ENCODE results near the gene ZNF407.

ZNF407 gene

DNA sequence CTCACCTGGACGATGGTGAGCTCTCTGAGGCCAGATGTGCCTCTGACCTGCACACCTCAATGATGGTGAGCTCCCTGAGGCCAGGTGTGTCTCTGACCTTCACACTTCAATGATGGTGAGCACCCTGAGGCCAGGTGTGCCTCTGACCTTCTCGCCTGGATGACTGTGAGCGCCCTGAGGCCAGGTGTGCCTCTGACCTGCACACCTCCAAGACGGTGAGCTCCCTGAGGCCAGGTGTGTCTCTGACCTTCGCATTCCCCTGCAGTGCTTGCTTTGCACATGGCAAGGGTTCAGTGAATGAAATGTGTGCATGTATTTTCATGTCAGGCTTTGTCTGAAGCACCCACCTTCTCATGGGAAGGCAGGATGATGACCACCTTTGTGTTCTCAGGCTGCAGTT, 515.8 kb downstream of the ZNF407 start:
- H3F3A ChIP-seq (ENCODE audit: insufficient read depth), result no peaks in the 10 kb centered on the region
- H3K27me3 ChIP-seq (ENCODE audit: low read length), result no peaks in the 10 kb centered on the region
- TF ChIP-seq EZH2phosphoT487 (conservative IDR thresholded peaks at IDR 0.05; ENCODE audit: low read length), result no peak
- TF ChIP-seq, protein P1, sequence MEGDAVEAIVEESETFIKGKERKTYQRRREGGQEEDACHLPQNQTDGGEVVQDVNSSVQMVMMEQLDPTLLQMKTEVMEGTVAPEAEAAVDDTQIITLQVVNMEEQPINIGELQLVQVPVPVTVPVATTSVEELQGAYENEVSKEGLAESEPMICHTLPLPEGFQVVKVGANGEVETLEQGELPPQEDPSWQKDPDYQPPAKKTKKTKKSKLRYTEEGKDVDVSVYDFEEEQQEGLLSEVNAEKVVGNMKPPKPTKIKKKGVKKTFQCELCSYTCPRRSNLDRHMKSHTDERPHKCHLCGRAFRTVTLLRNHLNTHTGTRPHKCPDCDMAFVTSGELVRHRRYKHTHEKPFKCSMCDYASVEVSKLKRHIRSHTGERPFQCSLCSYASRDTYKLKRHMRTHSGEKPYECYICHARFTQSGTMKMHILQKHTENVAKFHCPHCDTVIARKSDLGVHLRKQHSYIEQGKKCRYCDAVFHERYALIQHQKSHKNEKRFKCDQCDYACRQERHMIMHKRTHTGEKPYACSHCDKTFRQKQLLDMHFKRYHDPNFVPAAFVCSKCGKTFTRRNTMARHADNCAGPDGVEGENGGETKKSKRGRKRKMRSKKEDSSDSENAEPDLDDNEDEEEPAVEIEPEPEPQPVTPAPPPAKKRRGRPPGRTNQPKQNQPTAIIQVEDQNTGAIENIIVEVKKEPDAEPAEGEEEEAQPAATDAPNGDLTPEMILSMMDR (IDR thresholded peaks at IDR 0.05; ENCODE audit: insufficient read depth, low read length, poor library complexity, severe bottlenecking), result no peak

DNA sequence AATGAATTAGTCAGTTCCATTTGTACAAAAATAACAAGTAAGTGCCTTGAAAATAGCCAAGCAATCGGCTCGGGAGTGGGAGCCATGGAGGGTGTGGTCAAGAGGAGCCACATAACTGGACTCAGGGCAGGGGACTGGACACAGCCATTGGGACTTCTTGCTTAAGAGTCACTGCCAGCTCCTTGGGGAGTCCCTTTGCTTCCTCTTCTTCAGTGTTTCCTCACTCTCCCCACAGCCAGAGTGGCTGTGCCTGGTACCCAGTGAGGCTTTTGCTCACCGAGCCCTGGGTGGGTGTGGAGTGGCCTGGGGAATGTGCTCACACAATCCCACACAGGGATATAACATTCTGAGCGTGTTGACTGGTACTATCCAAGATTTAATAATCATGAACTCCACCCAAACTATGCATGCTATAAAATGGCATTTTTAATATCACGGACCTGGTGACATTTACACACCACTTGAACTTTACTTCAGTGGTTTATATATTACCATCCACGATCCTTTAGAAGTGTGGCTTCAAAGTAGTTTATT, 516.6 kb downstream of the ZNF407 start:
- no peak overlapping the region for H3K4me2 ChIP-seq (ENCODE audit: low read depth, low read length, poor library complexity, severe bottlenecking)
- H3K27me3 ChIP-seq (ENCODE audit: low read length), result no peaks in the 10 kb centered on the region
- no peaks in the 10 kb centered on the region for H3F3A ChIP-seq (ENCODE audit: insufficient read depth)
- no peak for TF ChIP-seq EZH2phosphoT487 (conservative IDR thresholded peaks at IDR 0.05; ENCODE audit: low read length)
- TF ChIP-seq, protein P1 (IDR thresholded peaks at IDR 0.05; ENCODE audit: insufficient read depth, low read length, poor library complexity, severe bottlenecking), result no peak
- no peaks in the 10 kb centered on the region for H3K79me2 ChIP-seq (ENCODE audit: insufficient read depth, low read length)
- no peak overlapping the region for H3K27ac ChIP-seq (ENCODE audit: low read depth, low read length)
- H3K9me3 ChIP-seq (ENCODE audit: insufficient read depth, low read length), result no peaks in the 10 kb centered on the region
- H3K9me2 ChIP-seq (replicated peaks; ENCODE audit: insufficient read depth, low read length), result no peaks in the 10 kb centered on the region
- no peak overlapping the region for H3K4me3 ChIP-seq (ENCODE audit: insufficient read depth, low read length, poor library complexity, severe bottlenecking)
- H3K36me3 ChIP-seq (ENCODE audit: low read length), result no peaks in the 10 kb centered on the region
- no peaks in the 10 kb centered on the region for H4K20me1 ChIP-seq (ENCODE audit: low read depth, low read length)
- no peak overlapping the region for H3K9ac ChIP-seq (ENCODE audit: low read length)
- H2AFZ ChIP-seq (ENCODE audit: low read depth, low read length, severe bottlenecking), result no peak overlapping the region

More for the DNA sequence above, 515.8 kb downstream of the ZNF407 start:
- Histone ChIP-seq H3K36me3 (ENCODE audit: low read length) (no peaks in the 10 kb centered on the region), H3K9me3 (ENCODE audit: insufficient read depth, low read length) (no peaks in the 10 kb centered on the region), H3K79me2 (ENCODE audit: insufficient read depth, low read length) (no peaks in the 10 kb centered on the region), H3K9me2 (replicated peaks; ENCODE audit: insufficient read depth, low read length) (no peaks in the 10 kb centered on the region), H3K9ac (ENCODE audit: low read length) (no peak overlapping the region), H2AFZ (ENCODE audit: low read depth, low read length, severe bottlenecking) (no peak overlapping the region), H4K20me1 (ENCODE audit: low read depth, low read length) (no peaks in the 10 kb centered on the region), H3K4me3 (ENCODE audit: insufficient read depth, low read length, poor library complexity, severe bottlenecking) (no peak overlapping the region), H3K27ac (ENCODE audit: low read depth, low read length) (no peak overlapping the region), H3K4me2 (ENCODE audit: low read depth, low read length, poor library complexity, severe bottlenecking) (no peak overlapping the region)
